K562 (cell line): ENCODE measurements around the gene SUCO. TPM values are rescaled to one million over a fixed set of nuclear protein-coding genes. Genes with fewer than 3 reads are reported as not detected.

Experiments used
- ATAC-seq: fragments of 200-7000 bp; cut with Tn5 transposase; 3 replicates; pipeline ENCODE4 v1.9.1; 2020; ENCODE audit warnings: moderate library complexity
- BruUV-seq: library from RNA; stranded (reverse); fragments of 400-500 nt; replicated peaks from 2 replicates; lab custom pipeline; 2021; lab: Mats Ljungman, UMichigan
- CTCF ChIA-PET: fragments of 300-600 bp; formaldehyde crosslinking; extraction: SDS; loops from one replicate; lab custom pipeline; 2021; ENCODE audit warnings: low intra/inter-chr PET ratio; lab: Yijun Ruan, JAX
- POLR2A ChIA-PET: fragments of 300-600, 350-650 bp; sonication (Branson Sonifier 250); formaldehyde crosslinking; extraction: SDS; loops from one replicate; lab custom pipeline; 2021; ENCODE audit warnings: antibody characterized with exemption, inconsistent platforms; lab: Yijun Ruan, JAX
- DNase-seq, 4 experiments: peaks; one replicate each; pipeline versions ENCODE4 v3.0.0 to v3.0.0-alpha.2; 2011 to 2018; ENCODE audit warnings: low spot score in 3 of 4, mixed read lengths in 3 of 4; ENCODE audit errors: extremely low read depth in 1 of 4
- FAIRE-seq: peaks from 2 replicates; lab custom pipeline; 2011; peaks lifted over from hg19 to GRCh38; lab: Jason Lieb, UNC
- H2AFZ ChIP-seq: 2 replicates; pipeline ENCODE4 v1.6.0; 2011; ENCODE audit warnings: low read depth, low read length, control low read depth, inconsistent platforms
- H3K27ac ChIP-seq: fragments of 200-600 bp; 3 replicates; pipeline ENCODE4 v1.8.0; 2011; ENCODE audit warnings: low read depth, mild to moderate bottlenecking, control low read depth, inconsistent platforms, low read length, moderate library complexity, mixed read lengths; ENCODE audit errors: extremely low read depth
- H3K27me3 ChIP-seq, 2 experiments: fragments of 300-600 bp in 1 of 2; 2 replicates in 1 of 2; 3 replicates in 1 of 2; pipeline versions ENCODE4 v1.6.0 to v1.8.0; 2011; ENCODE audit warnings: inconsistent platforms in 2 of 2, low read length in 2 of 2, mild to moderate bottlenecking in 1 of 2, mixed read lengths in 1 of 2, moderate library complexity in 1 of 2; ENCODE audit not compliant: control insufficient read depth in 2 of 2, insufficient read depth in 2 of 2
- H3K36me3 ChIP-seq: fragments of 300-600 bp; 3 replicates; pipeline ENCODE4 v1.8.0; 2011; ENCODE audit warnings: mild to moderate bottlenecking, low read length, inconsistent platforms; ENCODE audit not compliant: control insufficient read depth, insufficient read depth
- H3K4me1 ChIP-seq, 2 experiments: fragments of 200-600 bp in 1 of 2; replicated peaks in 1 of 2; 2 replicates in 1 of 2; 3 replicates in 1 of 2; pipeline versions ENCODE4 v1.5.1 to v1.8.0; 2011; ENCODE audit warnings: inconsistent platforms in 2 of 2, low read length in 2 of 2, mild to moderate bottlenecking in 1 of 2, mixed read lengths in 1 of 2, moderate library complexity in 1 of 2; ENCODE audit not compliant: control insufficient read depth in 2 of 2, insufficient read depth in 2 of 2
- H3K4me2 ChIP-seq: 2 replicates; pipeline ENCODE4 v1.6.1; 2011; ENCODE audit warnings: low read length, control low read depth, inconsistent platforms, mixed read lengths; ENCODE audit not compliant: insufficient read depth
- H3K4me3 ChIP-seq: fragments of 200-600 bp; sonication (generic), shearing (Covaris generic); 2 replicates; pipeline ENCODE4 v1.5.1; 2016; ENCODE audit warnings: control low read depth, inconsistent platforms
- H3K79me2 ChIP-seq: fragments of 200-600 bp; 3 replicates; pipeline ENCODE4 v1.8.0; 2011; ENCODE audit warnings: low read length, inconsistent platforms; ENCODE audit not compliant: control insufficient read depth, insufficient read depth
- H3K9ac ChIP-seq, 2 experiments: 2 replicates each; pipeline versions ENCODE4 v1.6.0 to v1.6.1; 2011; ENCODE audit warnings: low read depth in 2 of 2, low read length in 2 of 2, control low read depth in 1 of 2, inconsistent platforms in 1 of 2, mild to moderate bottlenecking in 1 of 2, mixed read lengths in 1 of 2; ENCODE audit not compliant: insufficient read depth in 1 of 2
- H3K9me1 ChIP-seq: one replicate; pipeline ENCODE4 v1.6.0; 2011; ENCODE audit warnings: inconsistent platforms, mild to moderate bottlenecking, low read length, moderate library complexity; ENCODE audit not compliant: control insufficient read depth, insufficient read depth
- H3K9me3 ChIP-seq: replicated peaks from 2 replicates; pipeline ENCODE4 v1.5.1; 2011; ENCODE audit warnings: low read depth, low read length, inconsistent platforms; ENCODE audit not compliant: control insufficient read depth, insufficient read depth
- H4K20me1 ChIP-seq: replicated peaks from 2 replicates; pipeline ENCODE4 v1.6.1; 2011; ENCODE audit warnings: low read length, inconsistent platforms, mixed read lengths; ENCODE audit not compliant: control insufficient read depth, insufficient read depth
- BRCA1 ChIP-seq, 2 experiments: fragments of 450-650 bp in 1 of 2; sonication (generic) in 1 of 2; formaldehyde crosslinking in 1 of 2; IDR thresholded peaks; 2 replicates each; pipeline versions ENCODE4 v1.5.0 to v1.6.1; 2017 to 2020; ENCODE audit warnings: mild to moderate bottlenecking in 1 of 2, missing genetic modification reagents in 1 of 2
- HNRNPLL ChIP-seq: fragments of 200-400 bp; formaldehyde crosslinking; IDR thresholded peaks from 2 replicates; pipeline ENCODE4 v1.6.1; 2017; ENCODE audit warnings: low read length, low read depth, mild to moderate bottlenecking; ENCODE audit not compliant: poor library complexity, severe bottlenecking
- RUNX1 ChIP-seq: sonication (generic); IDR thresholded peaks from 2 replicates; pipeline ENCODE4 v1.6.1; 2016; ENCODE audit warnings: antibody characterized with exemption, low read depth
- SMC3 ChIP-seq: conservative IDR thresholded peaks from 2 replicates; pipeline ENCODE4 v1.6.1; 2011; ENCODE audit warnings: low read depth, low read length, improper control_type of control experiment; ENCODE audit not compliant: insufficient read depth
- SRSF9 ChIP-seq: fragments of 200-400 bp; formaldehyde crosslinking; IDR thresholded peaks from 2 replicates; pipeline ENCODE4 v1.6.1; 2017; ENCODE audit warnings: low read depth, low read length, borderline replicate concordance
- ZC3H4 ChIP-seq: sonication (generic); formaldehyde crosslinking; IDR thresholded peaks from 2 replicates; pipeline ENCODE4 v1.9.0; 2021; ENCODE audit warnings: missing genetic modification reagents, borderline replicate concordance
- ZNF561 ChIP-seq: fragments of 450-650 bp; formaldehyde crosslinking; conservative IDR thresholded peaks from 2 replicates; pipeline ENCODE4 v1.4.0; 2020; ENCODE audit warnings: mild to moderate bottlenecking, moderate library complexity
- ZNF79 ChIP-seq: fragments of 250-450 bp; sonication (Bioruptor Pico); IDR thresholded peaks from 2 replicates; pipeline ENCODE4 v1.4.0; 2020; ENCODE audit warnings: low read depth, mild to moderate bottlenecking, moderate library complexity
- WGBS: fragments of 100-300 bp; shearing (Covaris generic); methylation state at CpG from one replicate; pipeline ENCODE4 v1.1.6; 2016; ENCODE audit warnings: low coverage, mixed read lengths; ENCODE audit not compliant: insufficient coverage; ENCODE audit errors: missing lambda C conversion rate; 5-methylcytosine and 5-hydroxymethylcytosine counted together
- in situ Hi-C: fragments of 300-500 bp; cut with MboI; formaldehyde crosslinking; loops from 4 replicates; pipeline ENCODE4 v1.15.0; 2018; ENCODE audit warnings: inconsistent platforms, mixed read lengths
- intact Hi-C: fragments of 100-400 bp; cut with micrococcal nuclease; formaldehyde crosslinking; loops from 2 replicates; pipeline ENCODE4 v1.14.2; 2022
- polyA plus RNA-seq, 8 experiments: library from polyadenylated mRNA; depleted of rRNA in 4 of 8; stranded (reverse) in 5 of 8; unstranded in 3 of 8; fragments of >200 nt; fragmentation: Nextera tagmentation in 2 of 8; fragmentation: Illumina TruSeq in 1 of 8; extraction: Ambion mirVana in 2 of 8; extraction: Trizol in 1 of 8; gene quantifications; 2 replicates each; pipeline versions ENCODE4 v1.2.1 to v1.2.3, GENCODE V29; 2011 to 2014; ENCODE audit warnings: inconsistent platforms in 1 of 8, missing spikeins in 1 of 8
- total RNA-seq, 7 experiments: library from RNA; depleted of rRNA in 6 of 7; stranded (reverse); fragments of >200 nt in 6 of 7; fragmentation: Illumina TruSeq in 2 of 7; extraction: Trizol in 2 of 7; gene quantifications; 2 replicates each; pipeline versions ENCODE4 v1.2.1 to v1.2.3, GENCODE V29; 2011 to 2021; ENCODE audit warnings: low replicate concordance in 1 of 7
- TF ChIP-seq, protein P1 (sequence below): sonication (generic); formaldehyde crosslinking; IDR thresholded peaks from 2 replicates; pipeline ENCODE4 v1.8.0; 2023; ENCODE audit warnings: mild to moderate bottlenecking, missing genetic modification reagents

SUCO gene
- total and polyA plus RNA-seq, 9 of the 15 experiments (the other 6 are each of a cell fraction or from before 2014, with no cell fraction given) = 2.5 to 20.6 (median 14.3) TPM

- Histone ChIP-seq H3K27me3 (no peaks in the 10 kb centered on the region), H4K20me1 (no peaks in the 10 kb centered on the region), H3K36me3 (no peaks in the 10 kb centered on the region), H3K9me3 (no peaks in the 10 kb centered on the region), H2AFZ (no peak overlapping the region), H3K79me2 (no peaks in the 10 kb centered on the region), H3K9me1 (no peaks in the 10 kb centered on the region), H3K4me2 (no peak overlapping the region)
- ATAC-seq (no peak), FAIRE-seq (no peak)
- no TSS peak for BruUV-seq
- POLR2A ChIA-PET = no interaction called here
- 13% methylated on average over 1 of the region's 1 CpG for WGBS
- TF ChIP-seq ZNF561 (CRISPR knock-in tag) (no peak), HNRNPLL (no peak), SMC3 (no peak), ZNF79 (CRISPR knock-in tag) (no peak), SRSF9 (no peak), ZC3H4 (CRISPR knock-in tag) (no peak), BRCA1 (IDR thresholded peaks at IDR 0.05) (no peak), BRCA1 (CRISPR knock-in tag; IDR thresholded peaks at IDR 0.05) (no peak), RUNX1 (no peak)
- TF ChIP-seq, protein P1, sequence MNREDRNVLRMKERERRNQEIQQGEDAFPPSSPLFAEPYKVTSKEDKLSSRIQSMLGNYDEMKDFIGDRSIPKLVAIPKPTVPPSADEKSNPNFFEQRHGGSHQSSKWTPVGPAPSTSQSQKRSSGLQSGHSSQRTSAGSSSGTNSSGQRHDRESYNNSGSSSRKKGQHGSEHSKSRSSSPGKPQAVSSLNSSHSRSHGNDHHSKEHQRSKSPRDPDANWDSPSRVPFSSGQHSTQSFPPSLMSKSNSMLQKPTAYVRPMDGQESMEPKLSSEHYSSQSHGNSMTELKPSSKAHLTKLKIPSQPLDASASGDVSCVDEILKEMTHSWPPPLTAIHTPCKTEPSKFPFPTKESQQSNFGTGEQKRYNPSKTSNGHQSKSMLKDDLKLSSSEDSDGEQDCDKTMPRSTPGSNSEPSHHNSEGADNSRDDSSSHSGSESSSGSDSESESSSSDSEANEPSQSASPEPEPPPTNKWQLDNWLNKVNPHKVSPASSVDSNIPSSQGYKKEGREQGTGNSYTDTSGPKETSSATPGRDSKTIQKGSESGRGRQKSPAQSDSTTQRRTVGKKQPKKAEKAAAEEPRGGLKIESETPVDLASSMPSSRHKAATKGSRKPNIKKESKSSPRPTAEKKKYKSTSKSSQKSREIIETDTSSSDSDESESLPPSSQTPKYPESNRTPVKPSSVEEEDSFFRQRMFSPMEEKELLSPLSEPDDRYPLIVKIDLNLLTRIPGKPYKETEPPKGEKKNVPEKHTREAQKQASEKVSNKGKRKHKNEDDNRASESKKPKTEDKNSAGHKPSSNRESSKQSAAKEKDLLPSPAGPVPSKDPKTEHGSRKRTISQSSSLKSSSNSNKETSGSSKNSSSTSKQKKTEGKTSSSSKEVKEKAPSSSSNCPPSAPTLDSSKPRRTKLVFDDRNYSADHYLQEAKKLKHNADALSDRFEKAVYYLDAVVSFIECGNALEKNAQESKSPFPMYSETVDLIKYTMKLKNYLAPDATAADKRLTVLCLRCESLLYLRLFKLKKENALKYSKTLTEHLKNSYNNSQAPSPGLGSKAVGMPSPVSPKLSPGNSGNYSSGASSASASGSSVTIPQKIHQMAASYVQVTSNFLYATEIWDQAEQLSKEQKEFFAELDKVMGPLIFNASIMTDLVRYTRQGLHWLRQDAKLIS (CRISPR knock-in tag) = no peak
- TF ChIP-seq, all 486 proteins: peak for 0
- CTCF ChIA-PET = no interaction called here
- in situ Hi-C loops (no loop called here), intact Hi-C loops (no loop called here)
- DNase-seq = no peak
- Histone ChIP-seq H3K4me1 (peaks cover 2 to 5% of the 10 kb centered on the region in 2 experiments; a peak in 3 of 5 replicates), H3K27ac (no peak overlapping the region), H3K9ac (no peak overlapping the region), H3K4me3 (no peak overlapping the region)
These were observed 124.6 kb downstream of the SUCO start for GRCh38 chr1:172657586-172657985.
